Measurements from ENCODE around the gene CD300A.
"Not testable (repeated sequence)": the region's sequence is repeated elsewhere in the genome, so short reads cannot be mapped to it uniquely, and the experiment has no call there.

Gene CD300A

GRCh38 chr17:74518413-74518981 lies 52.1 kb downstream of the CD300A start:
- DNase-seq (ENCODE audit: low spot score) = not testable (repeated sequence)

- no peak for DNase-seq (ENCODE audit: low spot score)
These were observed 53.6 kb downstream of the CD300A start for GRCh38 chr17:74520016-74520434.

- DNase-seq (ENCODE audit: low spot score) = no peak
These were observed 54.5 kb downstream of the CD300A start for GRCh38 chr17:74520790-74521480.

- no peak for DNase-seq (ENCODE audit: low spot score)
These were observed 55.3 kb downstream of the CD300A start for GRCh38 chr17:74521701-74522201.

GRCh38 chr17:74522381-74523105 lies 56.1 kb downstream of the CD300A start:
- DNase-seq (ENCODE audit: low spot score) = no peak

GRCh38 chr17:74523308-74523707 lies 56.9 kb downstream of the CD300A start:
- no peak for DNase-seq (ENCODE audit: low spot score)

- DNase-seq (ENCODE audit: low spot score) = no peak
These were observed 58.4 kb downstream of the CD300A start for GRCh38 chr17:74524653-74525464.

GRCh38 chr17:74525465-74525725 lies 59.0 kb downstream of the CD300A start:
- DNase-seq (ENCODE audit: low spot score) = no peak

- no peak for DNase-seq (ENCODE audit: low spot score)
These were observed 59.4 kb downstream of the CD300A start for GRCh38 chr17:74525781-74526288.

- DNase-seq (ENCODE audit: low spot score) = no peak
These were observed 60.2 kb downstream of the CD300A start for GRCh38 chr17:74526681-74527080.

GRCh38 chr17:74527081-74527480 lies 60.6 kb downstream of the CD300A start:
- DNase-seq (ENCODE audit: low spot score) = no peak

GRCh38 chr17:74527756-74528155 lies 61.3 kb downstream of the CD300A start:
- DNase-seq (ENCODE audit: low spot score) = no peak

GRCh38 chr17:74528491-74529199 lies 62.2 kb downstream of the CD300A start:
- no peak for DNase-seq (ENCODE audit: low spot score)

- no peak for DNase-seq (ENCODE audit: low spot score)
These were observed 62.8 kb downstream of the CD300A start for GRCh38 chr17:74529243-74529642.

GRCh38 chr17:74530831-74531150 lies 64.4 kb downstream of the CD300A start:
- DNase-seq (ENCODE audit: low spot score) = no peak

- no peak for DNase-seq (ENCODE audit: low spot score)
These were observed 64.9 kb downstream of the CD300A start, which contains the start of gene CD300LB for GRCh38 chr17:74531231-74531761. Gene CD300LB (minus strand): TSS chr17:74531475. CDS start chr17:74531350, 125 bp downstream.

- DNase-seq (ENCODE audit: low spot score) = no peak
These were observed 65.7 kb downstream of the CD300A start for GRCh38 chr17:74532115-74532514.
